Measurements from ENCODE around the gene FOXO3. TPM values are rescaled to one million over a fixed set of nuclear protein-coding genes. Genes with fewer than 3 reads are reported as not detected.
"Not testable (repeated sequence)": the region's sequence is repeated elsewhere in the genome, so short reads cannot be mapped to it uniquely, and the experiment has no call there.

FOXO3 gene
- total RNA-seq, 1 experiment from 2014 or later = 13.3 TPM

GRCh38 chr6:108681721-108682120, 121.0 kb downstream of the FOXO3 start:
- in situ Hi-C loops (cut with HindIII; ENCODE audit: low pct_unique_long_range_greater_than_20kb, low sequenced_read_pairs); DNase-seq (ENCODE audit: low read depth, low spot score): not testable (repeated sequence)

- in situ Hi-C loops (cut with HindIII; ENCODE audit: low pct_unique_long_range_greater_than_20kb, low sequenced_read_pairs); DNase-seq (ENCODE audit: low read depth, low spot score): not testable (repeated sequence)
Measured at GRCh38 chr6:108682383-108683119, 121.8 kb downstream of the FOXO3 start.

- in situ Hi-C loops (cut with HindIII; ENCODE audit: low pct_unique_long_range_greater_than_20kb, low sequenced_read_pairs) = not testable (repeated sequence)
Measured at GRCh38 chr6:108683976-108684375, 123.3 kb downstream of the FOXO3 start.

GRCh38 chr6:108684771-108685329, 124.1 kb downstream of the FOXO3 start:
- in situ Hi-C loops (cut with HindIII; ENCODE audit: low pct_unique_long_range_greater_than_20kb, low sequenced_read_pairs) = no loop called here
- no peak for DNase-seq (ENCODE audit: low read depth, low spot score)

More at GRCh38 chr6:108683976-108684375, 123.3 kb downstream of the FOXO3 start:
- not testable (repeated sequence) for DNase-seq (ENCODE audit: low read depth, low spot score)

GRCh38 chr6:108685970-108686369, 125.3 kb downstream of the FOXO3 start:
- in situ Hi-C loops (cut with HindIII; ENCODE audit: low pct_unique_long_range_greater_than_20kb, low sequenced_read_pairs) = no loop called here
- DNase-seq (ENCODE audit: low read depth, low spot score) = no peak

- in situ Hi-C loops (cut with HindIII; ENCODE audit: low pct_unique_long_range_greater_than_20kb, low sequenced_read_pairs) = no loop called here
- no peak for DNase-seq (ENCODE audit: low read depth, low spot score)
Measured at GRCh38 chr6:108686896-108687295, 126.2 kb downstream of the FOXO3 start.

GRCh38 chr6:108687921-108688320, 127.2 kb downstream of the FOXO3 start:
- in situ Hi-C loops (cut with HindIII; ENCODE audit: low pct_unique_long_range_greater_than_20kb, low sequenced_read_pairs) = no loop called here
- DNase-seq (ENCODE audit: low read depth, low spot score) = no peak

GRCh38 chr6:108689272-108690161, 128.8 kb downstream of the FOXO3 start:
- in situ Hi-C loops (cut with HindIII; ENCODE audit: low pct_unique_long_range_greater_than_20kb, low sequenced_read_pairs) = no loop called here

GRCh38 chr6:108690326-108691049, 129.8 kb downstream of the FOXO3 start:
- no peak for DNase-seq (ENCODE audit: low read depth, low spot score)
- in situ Hi-C loops (cut with HindIII; ENCODE audit: low pct_unique_long_range_greater_than_20kb, low sequenced_read_pairs) = no loop called here

More at GRCh38 chr6:108689272-108690161, 128.8 kb downstream of the FOXO3 start:
- no peak for DNase-seq (ENCODE audit: low read depth, low spot score)

- in situ Hi-C loops (cut with HindIII; ENCODE audit: low pct_unique_long_range_greater_than_20kb, low sequenced_read_pairs) = no loop called here
- no peak for DNase-seq (ENCODE audit: low read depth, low spot score)
Measured at GRCh38 chr6:108693430-108694154, 132.9 kb downstream of the FOXO3 start.

- in situ Hi-C loops (cut with HindIII; ENCODE audit: low pct_unique_long_range_greater_than_20kb, low sequenced_read_pairs) = no loop called here
- no peak for DNase-seq (ENCODE audit: low read depth, low spot score)
Measured at GRCh38 chr6:108694816-108695215, 134.1 kb downstream of the FOXO3 start.

GRCh38 chr6:108697561-108698161, 136.9 kb downstream of the FOXO3 start:
- no peak for DNase-seq (ENCODE audit: low read depth, low spot score)
- in situ Hi-C loops (cut with HindIII; ENCODE audit: low pct_unique_long_range_greater_than_20kb, low sequenced_read_pairs) = no loop called here

- in situ Hi-C loops (cut with HindIII; ENCODE audit: low pct_unique_long_range_greater_than_20kb, low sequenced_read_pairs) = no loop called here
- DNase-seq (ENCODE audit: low read depth, low spot score) = no peak
Measured at GRCh38 chr6:108698593-108699289, 138.0 kb downstream of the FOXO3 start.

- in situ Hi-C loops (cut with HindIII; ENCODE audit: low pct_unique_long_range_greater_than_20kb, low sequenced_read_pairs) = no loop called here
- DNase-seq (ENCODE audit: low read depth, low spot score) = no peak
Measured at GRCh38 chr6:108699290-108700041, 138.7 kb downstream of the FOXO3 start.

GRCh38 chr6:108702106-108702851, 141.6 kb downstream of the FOXO3 start:
- in situ Hi-C loops (cut with HindIII; ENCODE audit: low pct_unique_long_range_greater_than_20kb, low sequenced_read_pairs) = no loop called here
- DNase-seq (ENCODE audit: low read depth, low spot score) = no peak

Measured in SK-MEL-5 (cell line).